SHP77 treated with DMSO at 0.1 percent for 48 hours (cell line): ENCODE measurements around the gene JPH3.
"Not testable (repeated sequence)": the region's sequence is repeated elsewhere in the genome, so short reads cannot be mapped to it uniquely, and the experiment has no call there.

ENCODE experiments used
- DNase-seq: peaks from one replicate; lab custom pipeline; 2025; lab: John Stamatoyannopoulos, UW

Gene JPH3

DNA sequence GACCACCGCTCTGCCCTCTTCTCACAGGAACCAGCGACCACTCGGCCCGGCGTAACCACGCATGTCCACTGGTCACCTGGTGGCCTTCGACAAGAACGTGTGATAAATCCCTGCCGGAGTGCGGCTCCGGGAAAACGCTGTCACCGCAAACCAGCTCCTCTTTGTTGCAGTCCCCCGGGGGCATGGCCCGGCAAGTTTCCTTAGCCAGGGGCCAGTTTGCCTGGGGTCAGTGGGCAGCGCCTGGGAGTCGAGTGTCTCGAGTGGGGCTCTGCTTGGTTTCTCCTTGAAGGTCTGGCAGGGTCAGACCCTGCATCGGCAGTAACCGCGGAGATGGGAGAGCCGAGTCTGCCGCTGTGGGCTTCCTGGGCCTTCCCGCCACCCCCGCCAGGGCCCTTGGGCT is 52.5 kb downstream of the JPH3 start:
- DNase-seq = no peak

DNA sequence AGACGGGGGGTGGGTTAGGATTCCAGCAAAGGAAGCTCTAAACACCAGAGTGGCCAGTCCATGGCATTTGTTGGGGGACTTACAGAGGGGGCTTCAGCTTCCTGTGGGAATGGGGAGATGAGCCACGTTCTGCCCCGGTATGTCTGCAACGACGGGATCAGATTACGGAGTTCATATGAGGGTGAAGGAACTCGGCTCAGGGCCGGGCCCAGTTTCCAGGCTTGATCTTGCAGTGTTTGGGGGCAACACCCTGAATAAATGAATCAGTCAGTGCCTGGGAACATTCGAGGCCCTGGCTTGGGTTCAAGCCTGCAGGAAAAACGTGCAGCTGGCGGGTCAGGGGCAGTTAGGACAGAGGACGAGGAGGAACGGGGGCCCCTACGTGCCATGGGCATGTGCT is 54.0 kb downstream of the JPH3 start:
- DNase-seq = no peak

DNA sequence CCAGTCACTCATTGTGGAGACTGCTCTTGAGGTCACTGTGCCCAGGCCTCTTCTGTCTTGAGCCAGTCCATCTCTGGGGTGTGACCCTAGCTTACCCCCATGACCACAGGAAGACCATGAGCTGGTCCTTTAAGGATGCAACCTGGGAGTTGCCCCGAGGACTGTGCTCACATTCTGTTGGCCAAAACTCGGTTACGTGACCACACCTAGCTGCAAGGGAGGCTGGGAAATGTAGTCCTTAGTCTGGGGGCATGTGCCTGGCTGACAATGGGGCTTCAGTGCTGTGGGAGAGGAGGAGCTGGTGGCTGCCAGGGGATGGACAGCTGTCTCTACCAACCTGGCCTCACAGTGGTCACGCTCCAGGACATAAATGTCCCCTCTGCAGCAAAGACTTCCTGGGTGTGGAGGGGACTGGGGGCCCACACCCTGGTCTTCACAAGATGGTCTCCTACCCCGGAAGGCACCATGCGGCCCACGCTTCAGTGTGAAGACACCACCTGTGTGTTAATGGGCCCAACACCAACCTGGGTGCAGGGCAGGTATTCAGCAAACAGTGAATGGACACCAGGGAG is 55.4 kb downstream of the JPH3 start:
- DNase-seq = no peak

DNA sequence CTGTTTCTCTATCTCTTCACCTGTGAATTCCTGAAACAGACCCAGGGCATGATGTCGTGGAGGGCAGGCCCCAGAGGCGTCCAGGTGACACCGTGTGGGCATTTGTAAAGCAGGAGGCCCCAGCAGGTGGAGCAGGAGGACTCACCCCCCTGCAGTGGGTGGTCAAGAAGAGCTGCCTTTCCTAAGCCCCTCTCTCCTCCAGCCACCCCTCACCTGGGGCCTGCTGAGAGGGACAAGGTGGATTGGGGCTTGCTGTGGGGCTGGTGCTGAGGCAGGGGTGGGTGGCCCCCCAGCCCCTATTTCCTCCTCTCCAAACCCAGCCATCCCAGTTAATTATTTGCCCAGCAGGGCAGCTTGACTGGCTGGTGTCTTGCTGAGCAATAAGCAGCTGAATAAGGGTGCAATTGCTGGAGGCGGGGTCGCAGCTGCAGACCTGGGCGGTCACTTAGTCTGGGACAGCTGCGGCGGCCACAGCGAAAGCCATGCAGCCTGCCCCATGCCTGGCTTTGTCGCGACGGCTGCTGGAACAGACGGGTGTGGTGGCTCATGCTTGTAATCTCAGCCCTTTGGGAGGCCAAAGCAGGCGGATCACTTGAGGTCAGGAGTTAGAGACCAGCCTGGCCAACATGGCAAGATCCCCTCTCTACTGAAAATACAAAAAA is 56.4 kb downstream of the JPH3 start:
- no peak for DNase-seq

DNA sequence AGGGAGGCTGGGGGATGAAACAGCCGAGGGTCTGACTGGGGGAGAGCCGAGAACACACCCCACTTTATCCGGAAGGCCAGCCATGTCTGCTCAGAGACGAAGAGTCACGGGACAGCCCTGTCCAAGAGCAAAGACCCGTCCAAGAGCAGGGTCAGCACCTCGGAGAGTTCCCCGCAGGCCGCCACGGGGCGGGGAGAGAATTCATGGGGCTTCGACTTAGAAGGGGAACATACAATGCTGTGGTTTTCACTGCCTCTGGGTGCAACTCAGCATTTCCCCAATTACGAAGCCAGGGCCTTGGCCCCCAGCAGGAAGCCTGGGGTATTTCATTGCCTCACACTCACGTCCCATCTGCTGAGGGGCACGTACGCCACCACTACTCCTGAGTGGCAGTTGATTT is 59.3 kb downstream of the JPH3 start:
- no peak for DNase-seq

DNA sequence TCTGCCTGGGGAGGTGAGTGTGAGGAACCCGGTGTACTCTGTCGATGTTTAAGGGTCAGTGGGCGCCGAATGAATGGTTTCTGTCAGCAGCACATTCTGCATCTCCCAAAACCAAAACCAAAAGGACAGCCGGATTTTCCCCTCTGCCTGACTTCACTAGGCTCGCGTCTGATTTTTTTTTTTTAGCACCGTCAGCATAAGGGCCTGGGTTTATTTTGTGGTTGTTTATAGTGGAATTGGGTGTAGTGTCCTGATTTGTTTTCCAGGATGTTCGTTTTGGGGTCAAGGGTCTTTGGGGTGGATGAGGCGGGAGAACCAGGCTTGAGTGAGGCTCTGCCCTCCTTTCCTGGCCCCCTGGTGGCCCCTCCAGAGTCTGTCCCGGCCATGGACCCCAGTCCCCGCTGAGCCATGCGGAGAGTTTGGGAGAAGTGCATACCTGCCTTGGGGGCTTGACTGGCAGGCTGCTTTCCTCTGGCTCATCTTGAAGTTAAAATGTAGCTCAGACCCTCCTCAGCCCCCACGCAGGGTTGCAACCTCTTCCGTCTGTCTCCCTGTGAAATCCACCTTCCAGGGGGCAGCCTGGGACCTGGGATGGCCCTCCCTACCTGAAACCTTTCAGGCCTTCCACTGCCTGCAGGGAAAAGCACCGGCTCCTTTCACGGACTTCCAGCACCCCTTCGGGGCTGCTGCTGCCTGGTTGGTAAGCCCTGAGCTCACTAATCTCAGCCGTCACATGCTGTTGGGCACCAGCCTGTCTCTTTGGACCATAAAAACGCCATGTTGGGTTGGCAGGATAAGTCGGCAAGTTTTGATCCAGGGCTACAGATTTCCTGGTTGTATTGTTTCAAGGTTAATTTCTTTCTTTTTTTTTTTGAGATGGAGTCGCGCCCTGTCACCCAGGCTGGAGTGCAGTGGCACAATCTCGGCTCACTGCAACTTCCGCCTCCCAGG is 60.2 kb downstream of the JPH3 start:
- no peak for DNase-seq

DNA sequence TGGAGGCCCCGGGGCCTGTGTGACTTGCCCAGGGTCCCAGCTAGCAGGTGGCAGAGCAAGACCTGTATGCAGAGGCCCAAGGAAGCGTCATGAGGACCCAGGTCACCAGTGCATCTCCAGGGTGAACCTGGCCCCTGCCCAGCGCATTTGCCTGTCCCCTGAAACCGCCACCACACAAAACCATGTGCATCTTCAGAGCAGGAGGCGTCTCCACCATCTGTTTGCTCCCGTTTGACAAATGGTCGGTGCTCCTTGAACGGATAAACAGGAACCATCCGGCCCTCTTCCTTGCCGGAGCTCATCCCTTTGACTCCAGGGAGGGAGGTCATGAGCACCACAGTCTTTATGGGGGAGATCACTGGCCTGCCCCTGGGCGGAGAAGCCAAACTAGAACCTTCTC is 62.5 kb downstream of the JPH3 start:
- no peak for DNase-seq

DNA sequence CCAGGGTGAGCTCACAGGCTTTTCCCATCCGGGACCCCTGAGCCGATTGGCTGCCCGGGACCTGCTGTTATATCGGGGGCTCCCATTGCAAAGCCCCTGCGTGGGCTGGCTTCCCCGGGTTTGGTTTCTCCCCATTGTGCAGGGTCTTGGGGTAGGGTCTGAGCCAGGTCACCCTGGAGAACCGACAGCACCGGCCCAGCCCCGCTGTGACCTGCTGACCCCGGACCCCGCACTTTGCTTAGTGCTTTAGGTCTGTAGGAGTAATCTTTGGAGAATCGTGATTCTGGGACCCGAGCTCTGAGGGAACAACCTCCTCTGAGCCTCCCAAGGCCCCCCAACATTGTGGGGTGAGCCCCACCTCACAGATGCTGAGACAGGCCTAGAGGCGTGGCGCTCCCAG is 62.9 kb downstream of the JPH3 start:
- DNase-seq = no peak

DNA sequence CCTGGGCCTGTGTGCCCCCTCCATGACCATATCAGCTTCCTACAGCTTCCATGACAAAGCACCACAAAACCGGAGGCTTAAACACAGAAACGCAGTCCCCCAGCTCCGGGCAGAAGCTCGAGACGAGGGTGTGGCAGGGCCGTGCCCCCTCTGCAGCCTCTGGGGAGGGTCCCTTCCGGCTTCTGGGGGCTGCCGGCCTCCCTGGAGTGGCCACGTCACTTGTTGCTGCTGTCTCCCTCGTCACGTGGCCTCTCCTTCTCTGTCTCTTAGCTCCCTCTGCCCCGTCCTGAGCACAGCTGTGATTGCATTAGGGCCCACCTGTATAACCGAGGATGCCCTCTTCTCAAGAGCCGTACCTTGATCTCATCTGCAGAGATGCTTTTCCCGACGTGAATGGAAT is 64.6 kb downstream of the JPH3 start:
- no peak for DNase-seq

DNA sequence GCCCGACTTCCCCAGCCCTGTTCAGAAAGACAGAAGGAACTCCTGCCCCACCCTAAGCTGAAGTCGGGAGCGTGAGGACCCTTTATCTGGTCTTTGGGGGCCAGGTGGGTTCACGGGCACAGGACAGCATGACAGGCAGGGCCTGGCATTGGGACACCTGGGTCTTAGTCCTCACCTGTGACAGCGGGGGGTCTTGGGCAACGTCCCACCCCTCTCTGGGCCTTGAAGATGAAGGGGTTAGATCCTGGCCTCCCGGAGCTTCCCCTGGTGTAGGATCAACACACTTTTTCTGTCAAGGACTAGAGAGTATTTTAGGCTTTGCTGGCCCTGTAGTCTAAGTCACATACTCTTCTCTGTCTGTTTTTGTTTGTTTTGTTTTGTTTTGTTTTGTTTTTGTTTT is 65.1 kb downstream of the JPH3 start:
- DNase-seq = no peak

DNA sequence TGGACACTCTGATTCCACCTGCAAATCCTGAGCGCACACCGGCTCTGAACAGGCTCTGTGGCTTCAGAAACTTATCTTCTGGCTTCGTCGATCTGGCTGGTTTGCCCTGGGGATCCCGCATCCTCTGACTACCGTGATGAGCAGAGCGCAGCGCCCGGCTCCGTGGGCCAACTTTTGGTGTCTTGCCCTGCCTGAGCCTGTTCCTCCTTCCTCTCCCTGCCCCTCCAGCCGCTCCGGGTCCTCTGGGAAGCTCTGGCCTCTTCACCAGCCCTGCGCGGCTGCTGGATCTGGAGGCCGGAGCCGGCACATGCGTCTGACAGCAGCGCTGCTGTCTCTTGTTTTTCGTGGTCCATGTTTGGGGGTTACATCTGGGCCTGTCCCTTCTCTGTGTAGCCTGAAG is 65.6 kb downstream of the JPH3 start:
- DNase-seq = no peak

DNA sequence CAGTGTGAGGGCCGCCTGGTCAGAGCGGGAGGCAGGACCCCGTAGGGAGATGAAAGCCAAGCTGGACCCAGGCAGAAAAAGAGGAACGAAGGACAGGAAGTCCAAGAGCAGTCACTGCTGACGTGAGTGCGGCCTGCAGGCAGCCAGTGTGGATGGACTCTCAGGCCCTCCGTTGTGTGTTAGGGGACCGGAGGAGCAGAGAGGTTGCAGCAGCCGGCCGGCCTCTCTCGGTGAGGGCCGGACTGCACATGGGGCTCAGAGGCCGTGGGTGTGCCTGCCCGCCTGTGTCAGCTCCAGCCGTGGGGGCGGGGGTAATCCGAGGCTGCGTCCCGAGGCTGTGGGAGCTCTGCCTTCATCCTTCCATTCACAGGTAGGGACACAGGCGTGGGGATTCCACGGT is 67.4 kb downstream of the JPH3 start:
- DNase-seq = no peak

DNA sequence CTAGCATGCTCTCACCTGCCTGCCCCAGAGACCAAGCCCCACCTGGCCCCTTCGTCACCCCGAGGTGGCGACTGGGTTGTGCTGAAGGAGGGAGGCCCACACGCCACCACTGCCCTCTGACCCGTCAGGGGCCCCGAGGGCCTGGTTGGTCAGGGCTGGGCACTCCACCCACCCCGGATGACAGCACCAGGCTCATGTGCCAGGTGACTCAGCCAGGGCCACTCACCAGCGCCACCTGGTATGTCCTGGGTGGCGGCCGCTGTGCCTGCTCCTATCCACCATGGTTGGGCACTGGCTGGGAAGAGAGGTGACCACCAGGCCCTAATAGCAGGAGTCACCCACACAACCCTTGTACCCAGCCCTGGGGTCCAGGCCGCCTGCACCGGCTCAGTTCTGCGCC is 68.9 kb downstream of the JPH3 start:
- DNase-seq = no peak

DNA sequence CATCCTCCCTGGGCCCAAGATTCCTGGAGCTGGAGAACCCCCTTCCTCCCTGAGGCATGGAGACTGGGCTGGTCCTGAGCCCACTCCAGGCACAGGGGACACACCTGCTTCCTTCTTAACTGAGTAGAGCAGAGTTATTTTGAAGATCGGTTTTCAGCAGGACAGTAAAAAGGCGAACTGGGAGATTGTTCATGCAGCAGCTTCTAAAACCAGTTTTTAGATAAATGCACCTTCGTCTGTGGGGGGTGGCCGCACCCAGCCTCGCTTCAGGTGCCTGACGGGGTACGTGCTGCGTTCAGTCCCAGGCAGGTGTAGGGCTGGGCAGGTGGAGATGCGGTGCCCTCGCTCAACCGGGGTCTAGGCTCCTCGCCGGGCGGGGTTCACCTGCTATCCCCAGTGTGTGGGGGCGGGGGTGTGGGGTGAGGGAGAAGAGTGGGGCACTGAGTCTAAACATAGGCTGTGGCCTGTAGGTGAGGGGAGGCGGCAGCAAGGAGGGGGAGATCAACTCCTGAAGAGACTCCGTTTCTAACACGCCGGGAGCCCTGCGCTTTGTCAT is 69.5 kb downstream of the JPH3 start:
- no peak for DNase-seq

DNA sequence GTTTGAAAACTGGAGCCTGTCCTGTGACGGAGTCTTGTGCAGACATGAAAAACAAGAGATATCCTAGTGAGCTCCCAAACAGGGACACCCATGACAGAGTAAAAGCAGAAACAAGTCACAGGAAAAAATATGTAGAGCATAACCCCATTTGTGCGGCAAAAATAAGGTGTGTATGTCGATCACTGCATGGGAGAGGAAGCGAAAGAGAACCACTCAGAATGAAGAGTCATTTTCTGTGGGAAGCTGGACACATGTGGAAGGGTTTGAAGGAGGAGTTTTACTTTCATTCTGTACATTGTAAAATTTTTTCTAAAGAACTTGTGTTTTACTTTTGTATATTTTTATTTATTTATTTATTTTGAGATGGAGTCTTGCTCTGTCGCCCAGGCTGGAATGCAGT is 72.1 kb downstream of the JPH3 start:
- DNase-seq = no peak

DNA sequence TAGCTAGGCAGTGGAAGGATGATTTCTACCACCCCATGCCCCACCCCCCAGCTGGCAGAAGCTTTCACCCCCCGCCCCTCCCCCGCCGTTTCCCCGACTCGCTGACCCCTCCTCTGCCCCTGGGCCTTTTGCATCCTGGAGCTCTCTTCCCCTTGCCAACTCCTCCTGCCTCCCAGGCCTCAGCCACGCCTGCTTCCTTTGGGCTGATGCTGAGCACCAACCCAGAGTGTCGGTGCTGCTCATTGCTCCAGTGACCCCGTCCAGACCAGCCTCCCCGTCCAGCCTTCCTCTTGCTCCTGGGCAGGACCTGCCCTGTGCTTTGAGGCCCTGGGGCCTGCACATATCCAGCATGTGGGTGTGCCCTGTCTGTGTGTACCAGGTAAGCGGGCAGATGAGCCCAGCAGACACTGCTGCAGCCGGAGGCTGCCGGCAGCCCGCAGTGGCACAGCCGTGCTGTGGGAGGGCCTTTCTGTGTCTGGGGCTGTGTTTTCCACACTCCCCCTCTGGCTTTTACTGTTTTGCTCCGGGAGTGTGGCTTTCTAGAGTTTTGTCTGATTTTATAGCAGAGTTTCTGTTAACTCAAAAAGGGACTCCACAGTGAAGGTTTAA is 72.9 kb downstream of the JPH3 start:
- no peak for DNase-seq

DNA sequence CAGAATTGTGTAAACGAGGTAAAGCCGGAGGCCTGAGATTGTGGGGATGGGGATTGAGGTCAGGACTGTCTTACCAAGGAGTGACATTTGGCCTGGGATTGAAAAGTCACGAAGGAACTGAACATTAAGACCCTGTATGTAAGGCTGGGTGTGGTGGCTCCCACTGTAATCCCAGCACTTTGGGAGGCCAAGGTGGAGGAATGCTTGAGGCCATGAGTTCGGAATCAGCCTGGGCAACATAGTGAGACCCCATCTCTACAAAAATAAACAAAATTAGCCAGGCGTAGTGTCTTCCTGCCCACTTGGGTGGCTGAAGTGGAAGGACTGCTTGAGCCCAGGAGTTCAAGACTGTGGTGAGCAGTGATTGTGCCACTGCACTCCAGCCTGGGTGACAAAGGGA is 75.5 kb downstream of the JPH3 start:
- DNase-seq = no peak

DNA sequence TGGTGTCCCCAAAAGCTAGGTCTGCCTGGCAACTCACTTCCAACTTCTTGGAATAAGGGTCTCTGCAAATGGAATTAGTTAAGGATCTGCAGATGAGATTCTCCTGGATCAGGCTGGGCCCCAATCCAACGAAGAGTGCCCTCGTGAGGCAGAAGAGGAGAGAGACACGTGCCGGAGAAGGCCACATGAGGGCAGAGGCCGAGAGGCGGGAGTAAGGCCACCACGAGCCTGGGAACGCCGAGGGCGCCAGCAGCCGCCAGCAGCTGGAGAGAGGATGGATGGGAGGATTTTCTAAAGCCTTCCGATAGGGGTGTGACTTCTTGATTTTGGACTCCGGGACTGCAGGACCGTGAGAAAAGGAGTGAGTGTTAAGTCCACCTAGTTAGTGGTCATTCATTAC is 76.3 kb downstream of the JPH3 start:
- DNase-seq = no peak

DNA sequence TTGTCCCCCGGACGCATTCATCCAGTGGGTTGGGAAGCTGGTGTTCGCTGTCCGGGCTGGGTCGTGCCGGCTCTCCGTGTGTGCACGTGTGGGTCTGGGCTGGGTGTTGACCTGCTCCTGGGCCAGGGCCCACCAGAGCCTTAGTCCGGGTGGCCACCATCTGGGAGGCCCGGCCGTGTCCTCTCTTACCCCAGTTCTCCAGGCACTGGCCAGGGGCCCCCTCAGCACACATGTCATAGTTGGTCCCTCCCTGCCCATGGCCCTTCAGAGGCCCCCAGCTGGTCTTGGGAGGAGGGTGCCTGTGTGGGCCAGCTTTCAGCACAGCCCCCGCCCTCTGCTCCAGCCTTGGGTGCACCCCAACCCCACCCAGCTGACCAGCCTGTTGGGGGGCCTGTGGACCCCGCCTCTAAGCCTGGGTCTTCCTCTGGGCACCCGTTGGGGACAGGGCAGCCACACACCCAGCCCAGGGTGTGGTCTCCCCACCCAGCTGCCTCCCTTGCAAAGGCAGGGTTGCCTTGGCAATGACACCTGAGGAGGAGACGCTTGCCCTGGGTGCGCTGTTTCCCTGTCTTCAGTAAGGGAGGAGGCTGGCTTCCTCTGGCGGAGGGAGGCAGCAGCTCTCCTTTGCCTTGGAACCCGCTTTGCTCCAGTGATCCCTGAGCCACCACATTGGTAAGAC is 77.4 kb downstream of the JPH3 start:
- DNase-seq = no peak

DNA sequence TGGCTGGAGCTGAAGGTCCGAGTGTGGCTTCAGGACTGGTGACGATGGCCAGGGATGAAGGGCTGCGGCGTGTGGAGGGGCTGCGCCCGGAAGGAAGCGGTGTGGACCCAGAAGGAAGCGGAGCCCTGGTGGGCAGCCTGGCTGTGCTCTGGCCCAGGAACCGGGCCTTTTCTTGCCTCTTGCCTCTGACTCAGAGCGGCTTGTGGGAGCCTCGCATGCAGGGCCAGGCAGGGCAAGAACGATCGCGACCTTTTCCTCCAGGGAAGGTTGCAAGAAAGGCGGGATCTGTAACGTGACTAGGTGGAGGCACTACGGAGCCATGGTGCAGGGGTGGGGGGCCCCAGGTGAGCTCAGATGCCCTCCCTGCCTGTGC is 78.0 kb downstream of the JPH3 start:
- no peak for DNase-seq

DNA sequence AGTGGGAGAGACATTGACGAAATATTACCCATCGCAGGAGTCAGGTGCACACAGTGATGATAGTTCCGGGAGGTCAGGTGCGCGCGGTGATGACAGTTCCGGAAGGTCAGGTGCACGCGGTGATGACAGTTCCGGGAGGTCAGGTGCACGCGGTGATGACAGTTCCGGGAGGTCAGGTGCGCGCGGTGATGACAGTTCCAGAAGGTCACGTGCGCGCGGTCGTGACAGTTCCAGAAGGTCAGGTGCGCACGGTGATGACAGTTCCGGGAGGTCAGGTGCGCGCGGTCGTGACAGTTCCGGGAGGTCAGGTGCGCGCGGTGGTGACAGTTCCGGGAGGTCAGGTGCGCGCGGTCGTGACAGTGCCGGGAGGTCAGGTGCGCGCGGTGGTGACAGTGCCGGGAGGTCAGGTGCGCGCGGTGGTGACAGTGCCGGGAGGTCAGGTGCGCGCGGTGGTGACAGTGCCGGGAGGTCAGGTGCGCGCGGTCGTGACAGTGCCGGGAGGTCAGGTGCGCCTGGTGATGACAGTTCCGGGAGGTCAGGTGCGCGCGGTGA is 78.8 kb downstream of the JPH3 start:
- DNase-seq = not testable (repeated sequence)
